ENCODE measurements around the gene BAZ2B. TPM values are rescaled to one million over a fixed set of nuclear protein-coding genes. Genes with fewer than 3 reads are reported as not detected.

BAZ2B gene
- total RNA-seq, 1 donor from 2014 or later = 69.8 TPM

- H4K20me1 ChIP-seq (ENCODE audit: insufficient read depth, low read length) = peaks cover 6% of the 10 kb centered on the region
- H3K27ac ChIP-seq (ENCODE audit: low read depth, low read length) = no peak overlapping the region
- no peaks in the 10 kb centered on the region for H3K4me1 Mint-ChIP-seq (ENCODE audit: low read depth, unreplicated experiment)
- H3K4me1 ChIP-seq (ENCODE audit: insufficient read depth, low read length) = no peaks in the 10 kb centered on the region
- no peak overlapping the region for H3K4me3 Mint-ChIP-seq (ENCODE audit: unreplicated experiment)
- no peaks in the 10 kb centered on the region for H3K36me3 Mint-ChIP-seq (ENCODE audit: low read depth, unreplicated experiment)
- FAIRE-seq (no peak), DNase-seq (ENCODE audit: low read depth) (no peak)
- no peaks in the 10 kb centered on the region for H3K27me3 ChIP-seq (ENCODE audit: insufficient read depth, low read length)
- peaks cover 16% of the 10 kb centered on the region for H3K36me3 ChIP-seq (ENCODE audit: insufficient read depth, low read length)
- no peak overlapping the region for H3K9ac ChIP-seq (ENCODE audit: low read length)
- no peak overlapping the region for H3K4me2 ChIP-seq (ENCODE audit: low read length)
- no peaks in the 10 kb centered on the region for H3K79me2 ChIP-seq (ENCODE audit: insufficient read depth, low read length)
- no peaks in the 10 kb centered on the region for H3K27me3 Mint-ChIP-seq (ENCODE audit: low read depth, unreplicated experiment)
- no peak overlapping the region for H2AFZ ChIP-seq (ENCODE audit: low read depth, low read length)
- no peaks in the 10 kb centered on the region for H3K9me3 Mint-ChIP-seq (ENCODE audit: unreplicated experiment)
- no peak overlapping the region for H3K4me3 ChIP-seq (ENCODE audit: insufficient read depth, low read depth, low read length)
- H3K27ac Mint-ChIP-seq (ENCODE audit: unreplicated experiment) = no peak overlapping the region
- H3K9me3 ChIP-seq (ENCODE audit: insufficient read depth, low read depth, low read length) = no peaks in the 10 kb centered on the region
- TF ChIP-seq EZH2 (IDR thresholded peaks at IDR 0.05; ENCODE audit: insufficient read depth, low read length) = no peak
- no peak for TF ChIP-seq CTCF (IDR thresholded peaks at IDR 0.05; ENCODE audit: insufficient read depth, low read depth, low read length)
These were observed 241.1 kb downstream of the BAZ2B start for GRCh38 chr2:159375241-159375640.

GRCh38 chr2:159371506-159371905 lies 244.8 kb downstream of the BAZ2B start:
- Histone ChIP-seq H3K9ac (ENCODE audit: low read length) (no peak overlapping the region), H3K27ac (ENCODE audit: low read depth, low read length) (no peak overlapping the region), H3K4me3 (ENCODE audit: insufficient read depth, low read depth, low read length) (no peak overlapping the region), H3K9me3 (ENCODE audit: insufficient read depth, low read depth, low read length) (no peaks in the 10 kb centered on the region), H3K36me3 (ENCODE audit: insufficient read depth, low read length) (peaks cover 23% of the 10 kb centered on the region), H3K27me3 (ENCODE audit: insufficient read depth, low read length) (no peaks in the 10 kb centered on the region), H3K79me2 (ENCODE audit: insufficient read depth, low read length) (no peaks in the 10 kb centered on the region), H4K20me1 (ENCODE audit: insufficient read depth, low read length) (peaks cover 6% of the 10 kb centered on the region), H2AFZ (ENCODE audit: low read depth, low read length) (no peak overlapping the region), H3K4me1 (ENCODE audit: insufficient read depth, low read length) (no peaks in the 10 kb centered on the region), H3K4me2 (ENCODE audit: low read length) (no peak overlapping the region)
- H3K36me3 Mint-ChIP-seq (ENCODE audit: low read depth, unreplicated experiment) = no peaks in the 10 kb centered on the region
- H3K27me3 Mint-ChIP-seq (ENCODE audit: low read depth, unreplicated experiment) = no peaks in the 10 kb centered on the region
- no peaks in the 10 kb centered on the region for H3K9me3 Mint-ChIP-seq (ENCODE audit: unreplicated experiment)
- DNase-seq (ENCODE audit: low read depth) (no peak), FAIRE-seq (no peak)
- H3K27ac Mint-ChIP-seq (ENCODE audit: unreplicated experiment) = no peak overlapping the region
- no peak overlapping the region for H3K4me3 Mint-ChIP-seq (ENCODE audit: unreplicated experiment)
- no peak for TF ChIP-seq EZH2 (IDR thresholded peaks at IDR 0.05; ENCODE audit: insufficient read depth, low read length)
- no peak for TF ChIP-seq CTCF (IDR thresholded peaks at IDR 0.05; ENCODE audit: insufficient read depth, low read depth, low read length)
- no peaks in the 10 kb centered on the region for H3K4me1 Mint-ChIP-seq (ENCODE audit: low read depth, unreplicated experiment)

GRCh38 chr2:159366538-159366937 lies 249.8 kb downstream of the BAZ2B start:
- Histone ChIP-seq H3K27me3 (ENCODE audit: insufficient read depth, low read length) (no peaks in the 10 kb centered on the region), H2AFZ (ENCODE audit: low read depth, low read length) (no peak overlapping the region), H3K9ac (ENCODE audit: low read length) (no peak overlapping the region), H3K9me3 (ENCODE audit: insufficient read depth, low read depth, low read length) (no peaks in the 10 kb centered on the region), H3K4me2 (ENCODE audit: low read length) (no peak overlapping the region), H3K4me3 (ENCODE audit: insufficient read depth, low read depth, low read length) (no peak overlapping the region), H3K27ac (ENCODE audit: low read depth, low read length) (no peak overlapping the region), H3K36me3 (ENCODE audit: insufficient read depth, low read length) (peaks cover 14% of the 10 kb centered on the region), H3K4me1 (ENCODE audit: insufficient read depth, low read length) (peaks cover 3% of the 10 kb centered on the region), H4K20me1 (ENCODE audit: insufficient read depth, low read length) (no peaks in the 10 kb centered on the region), H3K79me2 (ENCODE audit: insufficient read depth, low read length) (no peaks in the 10 kb centered on the region)
- TF ChIP-seq EZH2 (IDR thresholded peaks at IDR 0.05; ENCODE audit: insufficient read depth, low read length) (no peak), CTCF (IDR thresholded peaks at IDR 0.05; ENCODE audit: insufficient read depth, low read depth, low read length) (no peak)
- H3K27me3 Mint-ChIP-seq (ENCODE audit: low read depth, unreplicated experiment) = no peaks in the 10 kb centered on the region
- no peak overlapping the region for H3K27ac Mint-ChIP-seq (ENCODE audit: unreplicated experiment)
- H3K36me3 Mint-ChIP-seq (ENCODE audit: low read depth, unreplicated experiment) = peaks cover 20% of the 10 kb centered on the region
- H3K9me3 Mint-ChIP-seq (ENCODE audit: unreplicated experiment) = no peaks in the 10 kb centered on the region
- H3K4me1 Mint-ChIP-seq (ENCODE audit: low read depth, unreplicated experiment) = peaks cover 6% of the 10 kb centered on the region
- DNase-seq (ENCODE audit: low read depth) (no peak), FAIRE-seq (no peak)
- no peak overlapping the region for H3K4me3 Mint-ChIP-seq (ENCODE audit: unreplicated experiment)

Measured in astrocyte (in vitro differentiated cells and primary cell).